Central memory CD8-positive, alpha-beta T cell (primary cell): ENCODE data around the gene SLC2A3.
"Not testable (repeated sequence)": the region's sequence is repeated elsewhere in the genome, so short reads cannot be mapped to it uniquely, and the experiment has no call there.

Experiments used
- ATAC-seq: fragments of 150-1000 bp; cut with Tn5 transposase; replicated peaks from 2 replicates; pipeline ENCODE4 v1.10.0; 2022; ENCODE audit warnings: mild to moderate bottlenecking, moderate FRiP score, moderate number of reproducible peaks; ENCODE audit not compliant: poor library complexity, severe bottlenecking; ENCODE audit errors: extremely low read depth
- DNase-seq, 2 donors: peaks; one replicate each; pipeline ENCODE4 v3.0.0; 2021; ENCODE audit warnings: low spot score in 2 of 2
- H3K27ac Mint-ChIP-seq: one replicate; pipeline ENCODE4 v1.8.0; 2022; ENCODE audit warnings: low read depth, mild to moderate bottlenecking, moderate library complexity, mixed read lengths
- H3K27me3 Mint-ChIP-seq: one replicate; pipeline ENCODE4 v1.8.0; 2022; ENCODE audit warnings: mixed read lengths
- H3K36me3 Mint-ChIP-seq: one replicate; pipeline ENCODE4 v1.8.0; 2022; ENCODE audit warnings: mild to moderate bottlenecking, moderate library complexity, mixed read lengths; ENCODE audit not compliant: insufficient read depth
- H3K4me1 Mint-ChIP-seq: one replicate; pipeline ENCODE4 v1.8.0; 2022; ENCODE audit warnings: mixed read lengths
- H3K4me3 Mint-ChIP-seq: one replicate; pipeline ENCODE4 v1.8.0; 2022; ENCODE audit warnings: mild to moderate bottlenecking, moderate library complexity, mixed read lengths
- H3K9me3 Mint-ChIP-seq: one replicate; pipeline ENCODE4 v1.8.0; 2022; ENCODE audit warnings: mixed read lengths

The SLC2A3 gene

DNA sequence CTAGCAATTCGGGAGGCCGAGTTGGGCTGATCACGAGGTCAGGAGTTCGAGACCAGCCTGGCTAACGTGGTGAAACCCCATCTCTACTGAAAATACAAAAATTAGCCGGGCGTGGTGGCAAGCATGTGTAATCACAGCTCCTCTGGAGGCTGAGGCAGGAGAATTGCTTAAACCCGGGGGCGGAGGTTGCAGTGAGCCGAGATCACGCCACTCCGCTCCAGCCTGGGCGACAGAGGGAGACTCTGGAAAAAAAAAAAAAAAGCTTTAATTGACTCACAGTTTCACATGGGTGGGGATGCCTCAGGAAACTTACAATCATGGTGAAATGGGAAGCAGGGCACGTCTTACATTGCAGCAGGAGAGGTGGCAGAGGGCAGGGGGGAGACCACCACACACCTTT, 30.6 kb upstream of the SLC2A3 start:
- ATAC-seq (no peak), DNase-seq (no peak)
- no peaks in the 10 kb centered on the region for H3K27me3 Mint-ChIP-seq
- no peak overlapping the region for H3K4me3 Mint-ChIP-seq
- H3K36me3 Mint-ChIP-seq, result peaks cover 8% of the 10 kb centered on the region
- H3K9me3 Mint-ChIP-seq, result no peaks in the 10 kb centered on the region
- H3K27ac Mint-ChIP-seq, result no peak overlapping the region
- peaks cover 22% of the 10 kb centered on the region for H3K4me1 Mint-ChIP-seq

DNA sequence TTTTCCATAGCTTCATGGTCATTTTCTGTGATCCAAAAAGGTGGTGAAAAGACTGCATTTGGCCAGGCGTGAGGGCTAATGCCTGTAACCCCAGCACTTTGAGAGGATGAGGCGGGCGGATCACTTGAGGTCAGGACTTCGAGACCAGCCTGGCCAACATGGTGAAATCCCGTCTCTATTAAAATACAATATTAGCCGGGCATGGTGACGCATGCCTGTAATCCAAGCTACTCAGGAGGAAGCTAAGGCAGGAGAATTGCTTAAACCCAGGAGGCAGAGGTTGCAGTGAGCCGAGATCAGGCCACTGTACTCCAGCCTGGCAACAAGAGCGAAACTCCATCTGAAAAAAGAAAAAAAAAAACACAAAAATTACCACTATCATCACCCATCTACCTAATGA, 28.7 kb upstream of the SLC2A3 start:
- not testable (repeated sequence) for H3K4me3 Mint-ChIP-seq, H3K9me3 Mint-ChIP-seq, DNase-seq, H3K27ac Mint-ChIP-seq, H3K36me3 Mint-ChIP-seq, ATAC-seq, H3K27me3 Mint-ChIP-seq
- H3K4me1 Mint-ChIP-seq, result peaks cover 15% of the 10 kb centered on the region

DNA sequence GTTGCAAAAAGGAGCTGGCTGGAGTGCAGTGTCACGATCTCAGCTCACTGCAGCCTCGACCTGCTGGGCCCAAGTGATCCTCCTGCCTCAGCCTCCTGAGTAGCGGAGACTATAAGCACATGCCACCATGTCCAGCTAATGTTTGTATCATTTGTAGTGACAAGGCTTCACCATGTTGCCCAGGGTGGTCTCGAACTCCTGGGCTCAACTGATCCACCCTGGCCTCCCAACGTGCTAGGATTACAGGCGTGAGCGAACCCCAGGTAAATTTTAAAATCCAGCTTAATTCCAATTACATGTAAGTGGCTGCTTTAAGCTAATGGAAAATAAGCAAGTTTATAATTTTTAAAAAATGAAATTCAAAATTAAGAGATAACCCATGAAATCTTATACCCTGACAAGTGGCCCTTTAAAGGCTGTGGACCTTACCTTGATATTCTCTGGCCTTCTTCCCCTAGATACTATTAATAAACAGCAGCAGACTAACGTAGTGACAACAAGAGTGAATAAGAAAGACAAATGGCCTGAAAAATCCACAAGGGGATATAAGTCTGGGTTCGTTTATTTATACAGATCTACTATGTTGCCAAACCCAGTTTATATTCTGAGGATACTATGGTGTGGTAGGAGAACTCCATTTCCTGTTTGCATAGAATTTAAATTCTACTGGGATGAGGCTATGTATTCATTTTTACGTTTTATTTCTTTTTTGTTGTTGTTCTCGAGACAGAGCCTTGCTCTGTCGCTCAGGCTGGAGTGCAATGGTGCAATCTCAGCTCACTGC, 25.6 kb upstream of the SLC2A3 start:
- Mint-ChIP-seq H3K27ac (peak overlapping the region; percentile 81), H3K36me3 (peaks cover 1% of the 10 kb centered on the region), H3K4me1 (peaks cover 30% of the 10 kb centered on the region), H3K9me3 (no peaks in the 10 kb centered on the region), H3K27me3 (no peaks in the 10 kb centered on the region), H3K4me3 (peak overlapping the region; percentile 77)
- ATAC-seq, result no peak
- no peak for DNase-seq

DNA sequence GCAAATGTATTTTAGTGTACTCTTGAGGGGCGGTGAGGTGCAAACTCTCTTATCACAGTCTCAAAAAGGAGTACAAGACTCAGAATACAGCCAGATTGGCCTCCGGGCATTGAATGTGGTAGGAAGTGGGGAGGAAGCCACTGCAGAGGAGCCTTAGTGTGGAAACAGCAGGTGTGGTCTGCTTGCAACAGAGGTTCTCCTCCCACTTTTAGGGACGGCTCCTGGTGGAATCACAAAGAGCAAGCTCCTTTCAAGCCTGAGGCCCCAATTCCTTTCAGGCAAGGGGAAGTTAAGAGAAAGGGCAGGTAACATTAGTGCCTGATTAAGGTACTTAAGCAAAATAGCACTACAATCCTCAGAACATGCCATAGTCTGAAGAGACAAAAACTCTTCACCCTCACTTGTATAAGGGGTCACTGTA, 23.7 kb upstream of the SLC2A3 start:
- Mint-ChIP-seq H3K4me1 (peaks cover 30% of the 10 kb centered on the region), H3K27ac (peak overlapping the region; percentile 81), H3K4me3 (peak overlapping the region; percentile 77), H3K36me3 (peaks cover 3% of the 10 kb centered on the region), H3K9me3 (no peaks in the 10 kb centered on the region), H3K27me3 (no peaks in the 10 kb centered on the region)
- DNase-seq, result peak in 1 of 2 donors; percentile 16
- ATAC-seq, result peak; percentile 35

DNA sequence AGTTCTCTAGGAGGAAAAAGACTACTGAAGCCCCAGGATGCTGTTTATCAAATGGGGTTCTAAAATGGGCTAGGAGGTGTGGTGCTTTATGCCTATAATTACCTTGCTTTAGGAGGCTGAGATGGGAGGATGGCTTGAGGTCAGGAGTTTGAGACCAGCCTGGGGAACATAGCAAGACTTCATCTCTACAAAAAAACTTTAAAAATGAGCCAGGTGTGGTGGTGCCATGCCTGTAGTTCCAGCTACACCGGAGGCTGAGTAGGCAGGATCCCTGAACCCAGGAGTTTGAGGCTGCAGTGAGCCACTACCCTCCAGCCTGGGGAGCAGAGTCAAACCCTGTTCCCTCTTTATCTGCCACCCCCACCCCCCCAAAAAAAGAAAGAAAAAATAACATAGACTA, 23.3 kb upstream of the SLC2A3 start:
- Mint-ChIP-seq H3K4me3 (peak overlapping the region; percentile 77), H3K9me3 (no peaks in the 10 kb centered on the region), H3K4me1 (peaks cover 30% of the 10 kb centered on the region), H3K36me3 (peaks cover 4% of the 10 kb centered on the region), H3K27me3 (no peaks in the 10 kb centered on the region), H3K27ac (peak overlapping the region; percentile 81)
- DNase-seq (no peak), ATAC-seq (no peak)

DNA sequence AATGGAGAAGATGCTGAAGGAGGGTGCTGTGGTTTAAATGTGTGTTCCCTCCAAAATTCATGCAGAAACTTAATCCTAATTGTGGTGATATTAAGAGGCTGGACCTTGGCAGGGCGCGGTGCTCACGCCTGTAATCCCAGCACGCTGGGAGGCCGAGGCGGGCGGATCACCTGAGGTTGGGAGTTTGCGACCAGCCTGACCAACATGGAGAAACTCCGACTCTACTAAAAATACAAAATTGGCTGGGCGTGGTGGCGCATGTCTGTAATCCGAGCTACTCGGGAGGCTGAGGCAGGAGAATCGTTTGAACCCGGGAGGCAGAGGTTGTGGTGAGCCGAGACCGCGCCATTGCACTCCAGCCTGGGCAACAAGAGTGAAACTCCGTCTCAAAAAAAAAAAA, 18.9 kb upstream of the SLC2A3 start:
- peaks cover 21% of the 10 kb centered on the region for H3K4me1 Mint-ChIP-seq
- not testable (repeated sequence) for H3K36me3 Mint-ChIP-seq, H3K4me3 Mint-ChIP-seq, H3K9me3 Mint-ChIP-seq, ATAC-seq, H3K27ac Mint-ChIP-seq, DNase-seq, H3K27me3 Mint-ChIP-seq

DNA sequence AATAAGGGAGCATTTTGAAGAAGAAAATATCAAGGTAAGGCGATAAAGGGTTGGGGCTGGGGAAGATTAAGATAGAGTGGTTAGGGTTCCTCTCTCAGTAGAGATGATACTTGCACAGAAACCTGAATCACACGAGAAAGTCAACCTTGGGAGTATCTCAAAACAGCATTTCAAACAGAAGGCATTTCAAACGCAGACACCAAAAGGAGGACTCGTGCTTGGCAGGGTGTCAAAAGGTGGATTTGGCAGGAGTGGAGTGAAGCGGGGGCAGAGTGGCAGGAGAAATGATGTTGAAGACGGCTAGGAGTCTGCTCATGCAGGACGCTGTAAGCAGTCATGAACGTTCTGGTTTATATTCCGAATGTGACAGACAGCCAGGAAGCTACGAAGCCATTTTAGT, 18.4 kb upstream of the SLC2A3 start:
- H3K4me3 Mint-ChIP-seq, H3K27ac Mint-ChIP-seq, H3K9me3 Mint-ChIP-seq, ATAC-seq, H3K27me3 Mint-ChIP-seq, H3K36me3 Mint-ChIP-seq, DNase-seq: not testable (repeated sequence)
- H3K4me1 Mint-ChIP-seq, result peaks cover 16% of the 10 kb centered on the region

DNA sequence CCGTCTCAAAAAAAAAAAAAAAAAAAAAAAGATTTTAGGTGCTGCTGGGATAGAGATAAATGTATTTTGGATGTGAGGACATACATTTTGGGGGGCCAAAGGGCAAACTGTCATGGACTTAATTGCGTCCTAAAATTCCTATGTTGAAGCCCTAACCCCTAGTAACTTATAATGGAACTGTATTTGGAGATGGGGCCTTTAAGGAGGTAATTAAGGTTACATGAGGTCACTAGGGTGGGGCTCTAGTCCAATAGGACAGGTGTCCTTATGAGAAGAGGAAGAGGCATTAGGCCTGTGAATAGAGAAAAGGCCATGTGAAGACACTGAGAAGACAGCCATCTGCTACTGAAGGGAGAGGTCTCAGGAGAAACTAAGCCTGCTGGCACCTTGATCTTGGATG, 17.9 kb upstream of the SLC2A3 start:
- not testable (repeated sequence) for ATAC-seq, H3K36me3 Mint-ChIP-seq, H3K9me3 Mint-ChIP-seq, H3K27me3 Mint-ChIP-seq, H3K4me3 Mint-ChIP-seq, DNase-seq, H3K27ac Mint-ChIP-seq
- peaks cover 13% of the 10 kb centered on the region for H3K4me1 Mint-ChIP-seq

DNA sequence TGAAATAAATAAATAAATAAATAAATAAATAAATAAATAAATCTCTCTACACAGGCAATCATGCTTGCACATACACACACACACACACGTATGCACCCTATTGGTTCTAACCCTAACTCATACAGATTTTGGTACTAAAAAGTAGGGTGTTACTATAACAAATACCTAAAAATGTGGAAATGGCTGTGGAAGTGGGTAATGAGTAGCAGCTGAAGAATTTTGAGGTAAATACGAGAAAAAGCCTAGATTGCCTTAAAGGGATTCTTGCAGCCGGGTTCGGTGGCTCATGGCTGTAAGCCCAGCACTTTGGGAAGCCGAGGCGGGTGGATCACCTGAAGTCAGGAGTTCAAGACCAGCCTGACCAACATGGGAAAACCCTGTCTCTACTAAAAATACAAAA, 15.7 kb upstream of the SLC2A3 start:
- no peaks in the 10 kb centered on the region for H3K9me3 Mint-ChIP-seq
- no peak overlapping the region for H3K27ac Mint-ChIP-seq
- H3K4me3 Mint-ChIP-seq, result no peak overlapping the region
- H3K27me3 Mint-ChIP-seq, result no peaks in the 10 kb centered on the region
- DNase-seq, result no peak
- no peak for ATAC-seq
- peaks cover 6% of the 10 kb centered on the region for H3K4me1 Mint-ChIP-seq
- peaks cover 2% of the 10 kb centered on the region for H3K36me3 Mint-ChIP-seq

DNA sequence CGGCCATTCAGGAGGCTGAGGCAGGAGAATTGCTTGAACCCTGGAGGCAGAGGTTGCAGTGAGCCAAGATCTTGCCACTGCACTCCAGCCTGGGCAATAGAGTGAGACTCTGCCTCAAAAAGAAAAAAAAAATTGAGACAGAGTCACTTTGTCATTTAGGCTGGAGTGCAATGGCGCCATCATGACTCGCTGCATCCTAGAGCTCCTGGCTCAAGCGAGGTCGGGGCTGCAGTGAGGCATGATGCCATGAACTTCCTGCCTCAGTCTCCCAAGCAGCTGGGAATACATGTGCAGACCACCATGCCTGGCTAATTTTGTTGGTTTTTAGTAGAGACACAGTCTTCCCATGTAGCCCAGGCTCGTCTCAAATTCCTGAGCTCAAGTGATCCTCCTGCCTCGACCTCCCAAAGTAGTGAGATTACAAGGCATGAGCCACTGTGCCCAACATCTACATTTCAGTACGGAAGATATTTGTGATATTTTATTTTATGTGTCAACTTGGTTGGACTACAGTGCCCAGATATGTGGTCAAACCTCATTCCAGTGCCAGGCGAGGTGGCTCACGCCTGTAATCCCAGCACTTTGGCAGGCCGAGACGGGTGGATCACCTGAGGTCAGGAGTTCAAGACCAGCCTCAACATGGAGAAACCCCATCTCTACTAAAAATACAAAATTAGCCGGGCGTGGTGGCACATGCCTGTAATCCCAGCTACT, 14.4 kb upstream of the SLC2A3 start:
- DNase-seq, H3K27ac Mint-ChIP-seq, ATAC-seq, H3K4me3 Mint-ChIP-seq, H3K27me3 Mint-ChIP-seq, H3K36me3 Mint-ChIP-seq, H3K4me1 Mint-ChIP-seq, H3K9me3 Mint-ChIP-seq: not testable (repeated sequence)

DNA sequence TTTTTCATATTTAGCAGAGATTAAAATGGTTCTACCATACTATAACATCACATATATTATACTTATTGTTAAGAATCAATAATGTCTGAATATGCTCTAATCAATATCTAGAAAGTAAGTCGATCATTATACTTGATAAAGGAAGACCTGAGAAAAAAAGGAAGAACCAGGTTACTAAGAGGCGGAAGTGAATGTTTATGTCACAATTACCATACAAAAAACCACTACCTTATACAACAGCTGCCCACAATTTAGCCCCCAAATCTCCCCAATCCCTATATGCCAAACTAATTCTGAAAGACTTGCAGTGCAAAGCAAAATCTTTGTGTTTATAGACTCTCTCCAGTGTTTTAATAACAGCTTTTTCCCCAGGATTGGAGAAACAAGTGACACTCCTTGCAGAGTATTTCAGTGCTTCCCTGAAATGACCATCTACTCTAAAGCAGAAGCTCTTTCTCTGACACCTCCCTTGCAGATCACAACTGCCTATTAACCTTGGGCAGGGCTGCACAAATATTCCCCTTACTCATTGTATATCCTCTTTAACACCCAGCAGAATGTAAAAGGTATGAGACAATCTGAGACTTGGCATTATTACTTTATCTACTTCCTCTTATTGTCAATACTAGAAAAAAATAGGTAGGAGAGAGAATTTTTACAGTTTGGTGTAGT, 12.7 kb upstream of the SLC2A3 start:
- H3K4me3 Mint-ChIP-seq, result no peak overlapping the region
- H3K4me1 Mint-ChIP-seq, result peaks cover 6% of the 10 kb centered on the region
- no peaks in the 10 kb centered on the region for H3K27me3 Mint-ChIP-seq
- no peak overlapping the region for H3K27ac Mint-ChIP-seq
- ATAC-seq, result peak; percentile 24
- H3K36me3 Mint-ChIP-seq, result no peaks in the 10 kb centered on the region
- no peak for DNase-seq
- H3K9me3 Mint-ChIP-seq, result no peaks in the 10 kb centered on the region

DNA sequence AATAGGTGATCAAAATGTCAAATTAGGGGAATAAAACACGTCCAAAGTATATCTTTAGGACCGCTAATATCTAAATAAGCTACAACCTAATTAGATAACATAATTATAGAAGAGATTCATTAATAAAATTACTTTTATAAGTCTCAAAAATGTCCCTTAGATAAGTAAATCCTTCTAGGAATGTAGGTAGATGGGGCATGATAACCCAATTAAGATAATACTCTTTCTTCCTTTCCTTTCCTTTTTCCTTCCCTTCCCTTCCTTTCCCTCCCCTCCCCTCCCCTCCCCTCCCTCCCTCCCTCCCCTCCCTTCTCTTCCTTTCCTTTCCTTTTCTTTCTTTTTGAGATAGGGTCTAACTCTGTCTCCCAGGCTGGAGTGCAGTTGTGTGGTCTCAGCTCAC, 11.0 kb upstream of the SLC2A3 start:
- ATAC-seq, result no peak
- Mint-ChIP-seq H3K4me1 (peaks cover 6% of the 10 kb centered on the region), H3K9me3 (no peaks in the 10 kb centered on the region), H3K27ac (no peak overlapping the region), H3K36me3 (no peaks in the 10 kb centered on the region), H3K4me3 (no peak overlapping the region), H3K27me3 (no peaks in the 10 kb centered on the region)
- no peak for DNase-seq

DNA sequence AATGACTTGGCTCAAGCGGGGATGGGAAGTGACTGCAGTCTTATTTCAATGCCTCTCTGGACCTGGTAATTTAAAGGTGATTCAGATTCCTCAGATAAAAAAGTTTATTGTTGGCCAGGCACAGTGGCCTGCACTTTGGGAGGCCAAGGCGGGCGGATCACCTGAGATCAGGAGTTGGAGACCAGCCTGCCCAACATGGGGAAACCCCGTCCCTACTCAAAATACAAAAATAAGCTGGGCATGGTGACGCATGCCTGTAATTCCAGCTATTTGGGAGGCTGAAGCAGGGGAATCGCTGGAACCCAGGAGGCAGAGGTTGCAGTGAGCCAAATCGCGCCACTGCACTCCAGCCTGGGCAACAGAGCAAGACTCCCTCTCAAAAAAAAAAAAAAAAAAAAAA, 8.8 kb upstream of the SLC2A3 start:
- H3K27ac Mint-ChIP-seq, H3K36me3 Mint-ChIP-seq, H3K9me3 Mint-ChIP-seq, DNase-seq, H3K4me1 Mint-ChIP-seq, H3K4me3 Mint-ChIP-seq, H3K27me3 Mint-ChIP-seq, ATAC-seq: not testable (repeated sequence)
